ENCODE measurements around the gene ZBTB46.

ZBTB46 gene

DNA sequence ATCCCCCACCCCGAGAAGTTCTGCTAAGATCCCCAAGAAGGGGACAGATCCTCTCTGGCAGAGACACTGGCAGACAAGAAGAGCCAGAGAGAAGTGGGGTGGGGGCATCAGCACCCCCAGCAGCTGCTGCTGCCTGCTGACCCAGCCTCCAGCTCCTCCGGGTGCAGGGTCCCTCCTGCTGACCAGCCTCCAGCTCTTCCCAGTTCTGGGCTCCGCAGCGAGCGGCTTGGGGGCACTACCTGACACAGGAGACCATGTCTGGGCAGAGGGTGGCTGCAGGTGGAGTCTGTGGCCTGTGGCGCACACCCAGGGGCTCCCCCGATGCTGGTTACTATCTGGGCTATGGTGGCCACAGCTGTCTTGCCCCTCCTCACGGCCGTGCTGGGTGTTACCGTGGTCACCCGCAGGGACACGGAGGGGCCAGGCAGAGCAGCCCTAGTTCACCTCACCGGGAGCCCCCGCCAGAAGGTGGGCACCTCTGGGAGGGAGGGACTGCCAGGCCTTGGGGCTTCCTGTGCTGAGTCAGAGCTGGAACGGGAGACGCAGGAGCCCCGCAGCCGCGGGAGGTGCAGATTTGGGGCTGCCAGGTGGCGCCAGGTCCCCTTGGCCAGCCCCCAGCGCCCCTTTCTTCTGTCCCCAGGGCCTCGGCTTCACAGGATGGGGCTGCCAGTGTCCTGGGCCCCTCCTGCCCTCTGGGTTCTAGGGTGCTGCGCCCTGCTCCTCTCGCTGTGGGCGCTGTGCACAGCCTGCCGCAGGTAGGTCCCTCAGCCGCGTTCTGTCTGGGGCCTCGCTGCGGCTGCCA is 94.0 kb downstream of the ZBTB46 start:
- Histone ChIP-seq H3K4me1 (ENCODE audit: control insufficient read depth, insufficient read depth, low read length) (no peaks in the 10 kb centered on the region; the same call in 1 of the 2 replicates), H3K4me3 (ENCODE audit: low read depth, low read length) (no peak overlapping the region)

DNA sequence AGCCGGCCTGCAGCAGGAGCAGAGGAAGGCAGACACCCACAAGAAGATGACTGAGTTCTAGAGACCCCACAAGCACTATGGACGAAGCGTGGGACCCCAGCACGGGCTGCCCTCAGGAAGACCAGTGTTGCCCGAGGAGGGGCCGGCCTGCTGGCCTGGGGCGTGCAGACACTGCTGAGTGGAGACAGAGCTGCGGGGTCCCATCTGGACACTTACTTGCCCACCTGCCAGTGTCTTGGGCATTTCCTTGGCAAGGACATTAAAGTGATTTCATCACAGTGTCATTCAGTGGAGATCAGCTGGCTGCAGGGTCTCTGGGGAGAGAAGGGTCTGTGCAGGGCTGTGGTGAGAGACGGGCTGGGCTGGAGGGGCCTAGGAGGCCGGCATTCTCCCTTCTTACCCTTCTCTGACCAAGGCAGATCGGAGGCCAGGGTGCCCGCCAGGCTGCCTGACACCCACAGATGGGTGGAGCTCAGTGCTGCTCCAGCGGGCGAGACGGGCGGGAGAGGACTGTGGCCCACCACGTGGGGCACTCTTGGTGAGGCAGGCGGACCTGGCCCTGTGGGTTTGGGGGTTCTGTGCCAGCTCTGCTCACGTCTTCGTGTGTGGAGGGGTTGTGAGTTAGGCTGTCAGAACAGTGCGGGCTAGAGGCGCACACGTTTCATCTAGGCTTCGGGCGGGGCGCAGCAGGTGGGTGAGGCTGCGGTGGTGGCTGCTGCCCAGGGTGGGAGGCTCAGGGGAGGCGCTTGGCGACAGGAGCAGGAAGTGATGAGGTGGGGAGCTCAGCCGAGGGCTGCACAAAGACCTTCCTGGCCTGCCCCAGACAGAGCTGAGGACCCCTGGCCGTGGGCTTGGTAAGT is 95.0 kb downstream of the ZBTB46 start, which contains the start of gene LIME1:
LIME1 (plus strand) TSS at position 806 of the 860 bp plus-strand sequence. CDS start 886 bp downstream, outside the sequence.
- H3K4me3 ChIP-seq (ENCODE audit: low read depth, low read length): no peak within 1 kb of the TSS
- H3K27ac ChIP-seq (ENCODE audit: extremely low read depth, low read depth, low read length): no peak within 1 kb of the TSS
- POLR2A ChIA-PET: interaction anchor here (0.7 to 2.4 kb wide), 3 partner anchors 9 to 129 kb away, joined by 3 to 11 read pairs (median 3); partner anchors contain the start of genes ARFRP1, TPD52L2 and ZGPAT
- H3K9me3 ChIP-seq (ENCODE audit: control insufficient read depth, insufficient read depth, low read depth, low read length): no peaks in the 10 kb centered on the region
- CTCF ChIA-PET: no interaction called here
- TF ChIP-seq ZNF600 (tag by site-specific recombination; IDR thresholded peaks at IDR 0.05) (peak; percentile 53), KLF17 (tag by site-specific recombination; IDR thresholded peaks at IDR 0.05) (peak; percentile 71), KLF8 (tag by site-specific recombination; IDR thresholded peaks at IDR 0.05) (peak; percentile 79), ZFHX2 (tag by site-specific recombination; conservative IDR thresholded peaks at IDR 0.05) (peak; percentile 65), SCRT2 (tag by site-specific recombination; IDR thresholded peaks at IDR 0.05) (peak; percentile 80), GLIS2 (tag by site-specific recombination; IDR thresholded peaks at IDR 0.05) (peak; percentile 36), EGR2 (tag by site-specific recombination; IDR thresholded peaks at IDR 0.05; ENCODE audit: low read depth) (peak; percentile 63), ZNF311 (tag by site-specific recombination; IDR thresholded peaks at IDR 0.05; ENCODE audit: borderline replicate concordance) (no peak), YY1 (tag by site-specific recombination; IDR thresholded peaks at IDR 0.05) (no peak), ZBTB7A (tag by site-specific recombination; IDR thresholded peaks at IDR 0.05; ENCODE audit: low read depth) (0 out of 2 replicates have a peak, but pooled peaks have one; percentile 34), KLF1 (tag by site-specific recombination; IDR thresholded peaks at IDR 0.05) (peak; percentile 97), HIC1 (tag by site-specific recombination; IDR thresholded peaks at IDR 0.05) (0 out of 2 replicates have a peak, but pooled peaks have one; percentile 57)
- TF ChIP-seq, protein P1, sequence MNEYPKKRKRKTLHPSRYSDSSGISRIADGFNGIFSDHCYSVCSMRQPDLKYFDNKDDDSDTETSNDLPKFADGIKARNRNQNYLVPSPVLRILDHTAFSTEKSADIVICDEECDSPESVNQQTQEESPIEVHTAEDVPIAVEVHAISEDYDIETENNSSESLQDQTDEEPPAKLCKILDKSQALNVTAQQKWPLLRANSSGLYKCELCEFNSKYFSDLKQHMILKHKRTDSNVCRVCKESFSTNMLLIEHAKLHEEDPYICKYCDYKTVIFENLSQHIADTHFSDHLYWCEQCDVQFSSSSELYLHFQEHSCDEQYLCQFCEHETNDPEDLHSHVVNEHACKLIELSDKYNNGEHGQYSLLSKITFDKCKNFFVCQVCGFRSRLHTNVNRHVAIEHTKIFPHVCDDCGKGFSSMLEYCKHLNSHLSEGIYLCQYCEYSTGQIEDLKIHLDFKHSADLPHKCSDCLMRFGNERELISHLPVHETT (tag by site-specific recombination; IDR thresholded peaks at IDR 0.05): no peak
- peaks cover 0 to 61% of the 10 kb centered on the region in 2 experiments; a peak in 2 of 3 replicates for H3K36me3 ChIP-seq (ENCODE audit: control insufficient read depth in 2 of 2, insufficient read depth in 1 of 2, low read length in 2 of 2)
- no peaks in the 10 kb centered on the region; the same call in 1 of the 2 replicates for H3K4me1 ChIP-seq (ENCODE audit: control insufficient read depth, insufficient read depth, low read length)

More for the DNA sequence above, 94.0 kb downstream of the ZBTB46 start:
- TF ChIP-seq ZNF146 (tag by site-specific recombination; IDR thresholded peaks at IDR 0.05) (no peak), ZBTB8A (tag by site-specific recombination; IDR thresholded peaks at IDR 0.05) (0 out of 2 replicates have a peak, but pooled peaks have one; percentile 24), ZNF670 (tag by site-specific recombination; IDR thresholded peaks at IDR 0.05; ENCODE audit: low read depth) (no peak), ZNF600 (tag by site-specific recombination; IDR thresholded peaks at IDR 0.05) (peak; percentile 25; the same call in 1 of the 2 replicates), GLIS2 (tag by site-specific recombination; IDR thresholded peaks at IDR 0.05) (peak; percentile 24)
- TF ChIP-seq, protein P2, sequence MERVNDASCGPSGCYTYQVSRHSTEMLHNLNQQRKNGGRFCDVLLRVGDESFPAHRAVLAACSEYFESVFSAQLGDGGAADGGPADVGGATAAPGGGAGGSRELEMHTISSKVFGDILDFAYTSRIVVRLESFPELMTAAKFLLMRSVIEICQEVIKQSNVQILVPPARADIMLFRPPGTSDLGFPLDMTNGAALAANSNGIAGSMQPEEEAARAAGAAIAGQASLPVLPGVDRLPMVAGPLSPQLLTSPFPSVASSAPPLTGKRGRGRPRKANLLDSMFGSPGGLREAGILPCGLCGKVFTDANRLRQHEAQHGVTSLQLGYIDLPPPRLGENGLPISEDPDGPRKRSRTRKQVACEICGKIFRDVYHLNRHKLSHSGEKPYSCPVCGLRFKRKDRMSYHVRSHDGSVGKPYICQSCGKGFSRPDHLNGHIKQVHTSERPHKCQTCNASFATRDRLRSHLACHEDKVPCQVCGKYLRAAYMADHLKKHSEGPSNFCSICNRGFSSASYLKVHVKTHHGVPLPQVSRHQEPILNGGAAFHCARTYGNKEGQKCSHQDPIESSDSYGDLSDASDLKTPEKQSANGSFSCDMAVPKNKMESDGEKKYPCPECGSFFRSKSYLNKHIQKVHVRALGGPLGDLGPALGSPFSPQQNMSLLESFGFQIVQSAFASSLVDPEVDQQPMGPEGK (tag by site-specific recombination; IDR thresholded peaks at IDR 0.05): peak; percentile 23; the same call in 1 of the 2 replicates
- H3K9me3 ChIP-seq (ENCODE audit: control insufficient read depth, insufficient read depth, low read depth, low read length): no peaks in the 10 kb centered on the region
- peaks cover 0 to 61% of the 10 kb centered on the region in 2 experiments; a peak in 2 of 3 replicates for H3K36me3 ChIP-seq (ENCODE audit: control insufficient read depth in 2 of 2, insufficient read depth in 1 of 2, low read length in 2 of 2)
- CTCF ChIA-PET: interaction anchor here (0.6 kb wide), 1 partner anchor 26 kb away, joined by 4 read pairs; no protein-coding TSS in a partner anchor
- no peak overlapping the region for H3K27ac ChIP-seq (ENCODE audit: extremely low read depth, low read depth, low read length)
- POLR2A ChIA-PET: interaction anchor here (0.6 to 2.4 kb wide), 4 partner anchors 8 to 128 kb away, joined by 3 to 11 read pairs (median 4); partner anchors contain the start of genes ARFRP1, TPD52L2 and ZGPAT
